ENCODE results near the gene VIL1.

Gene VIL1

DNA sequence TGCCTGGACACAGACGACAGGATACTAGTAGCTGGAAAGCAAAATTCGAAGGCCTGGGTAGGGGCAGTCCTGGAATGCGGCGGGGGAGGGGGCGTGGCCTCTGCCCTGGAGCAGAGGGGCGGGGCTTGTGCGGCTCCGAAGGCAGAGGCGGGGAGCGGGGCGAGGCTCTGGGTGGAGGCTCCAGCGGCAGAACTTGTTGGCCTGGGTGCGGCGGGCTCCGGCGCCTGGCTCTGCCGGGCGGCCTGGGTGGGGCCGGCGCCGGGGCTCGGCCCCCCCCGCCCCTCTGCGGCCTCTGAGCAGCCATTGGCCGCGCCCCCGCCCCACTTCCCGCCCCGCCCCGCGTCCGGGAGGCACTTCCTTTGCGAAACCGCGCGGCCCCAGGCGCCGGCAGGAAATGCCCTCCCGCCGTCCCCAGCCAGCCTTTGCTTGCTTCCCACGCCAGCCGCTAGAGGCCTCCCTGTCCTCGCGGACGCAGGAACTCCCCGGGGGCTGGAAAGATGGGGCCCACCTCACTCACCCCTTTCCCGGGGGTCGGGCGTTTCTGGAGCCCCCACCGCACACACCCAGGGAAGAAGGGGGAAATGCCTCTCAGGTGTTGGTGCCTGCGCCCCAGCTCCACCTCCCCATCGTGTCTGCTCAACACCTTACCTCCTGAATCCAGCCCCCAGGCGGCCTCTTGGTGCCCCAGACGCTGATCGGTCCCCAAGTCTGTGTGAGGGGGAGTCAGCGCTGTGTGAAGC lies 12.5 kb upstream of the VIL1 start:
- peak; percentile 93 for DNase-seq (ENCODE audit: low spot score)

DNA sequence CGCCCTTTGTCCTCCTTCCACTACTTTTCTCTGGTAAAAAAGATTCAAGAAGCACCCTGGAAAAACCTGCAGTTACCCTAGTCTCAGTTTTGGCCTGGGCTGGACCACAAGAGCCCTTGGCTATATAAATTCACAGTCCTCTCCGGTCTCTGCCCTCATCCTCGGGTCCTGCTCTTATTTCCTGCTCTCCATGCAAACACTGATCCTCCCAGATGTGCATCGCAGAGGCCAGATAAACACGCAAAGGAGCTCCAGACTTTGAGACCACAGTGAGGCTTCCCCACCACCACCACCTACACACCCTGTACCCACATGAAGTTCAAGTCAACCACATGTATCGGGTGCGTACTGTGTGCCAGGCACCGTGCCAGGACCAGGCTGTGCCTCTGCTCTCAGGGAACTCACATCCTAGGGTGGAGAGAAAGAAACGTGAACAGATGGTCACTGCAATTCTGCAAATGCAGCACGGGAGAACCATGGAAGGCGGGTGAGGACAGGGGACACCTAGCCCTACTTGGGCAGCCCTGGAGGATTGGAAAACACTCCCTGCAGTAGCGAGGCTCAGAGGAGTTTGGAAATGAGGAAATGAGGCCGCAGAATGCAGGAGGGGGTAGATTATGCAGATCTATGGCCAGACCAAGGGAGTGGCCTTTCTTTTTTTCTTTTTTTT lies 11.8 kb upstream of the VIL1 start:
- peak; percentile 52 for DNase-seq (ENCODE audit: low spot score)

DNA sequence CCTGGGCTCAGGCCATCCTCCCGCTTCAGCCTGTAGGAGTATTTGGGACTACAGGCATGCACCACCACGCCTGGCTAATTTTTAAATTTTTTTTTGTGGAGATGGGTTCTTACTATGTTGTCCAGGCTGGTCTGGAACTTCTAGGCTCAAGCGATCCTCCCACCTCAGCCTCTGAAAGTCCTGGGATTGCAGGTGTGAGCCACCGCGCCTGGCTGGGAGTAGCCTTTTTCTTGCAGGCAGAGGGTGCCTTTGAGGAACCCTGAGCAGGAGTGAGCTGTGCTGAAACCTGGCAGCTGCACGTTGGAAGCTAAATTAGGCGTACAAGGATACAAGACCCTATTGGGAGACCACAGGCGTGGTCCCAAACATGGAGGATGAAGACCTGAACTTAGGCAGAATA lies 11.2 kb upstream of the VIL1 start:
- no peak for DNase-seq (ENCODE audit: low spot score)

DNA sequence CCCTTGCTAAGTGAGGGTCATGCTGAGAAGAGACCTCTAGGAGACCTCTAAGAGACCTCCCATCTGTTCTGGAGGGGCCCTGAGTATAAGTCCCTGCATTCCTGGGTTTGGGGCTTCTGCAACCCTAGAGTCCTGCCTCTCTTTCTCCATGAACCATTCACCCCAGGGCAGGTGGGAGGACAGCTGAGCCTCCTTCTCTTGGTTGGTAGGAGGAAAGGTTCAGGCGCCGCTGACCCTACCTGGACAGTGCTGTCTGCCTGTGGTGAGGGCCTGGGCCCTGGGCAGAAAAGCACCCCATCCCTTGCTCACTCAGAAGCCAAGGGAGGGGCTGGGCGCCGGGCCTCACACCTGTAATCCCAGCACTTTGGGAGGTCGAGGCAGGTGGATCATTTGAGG lies 604 bp upstream of the VIL1 start:
- DNase-seq (ENCODE audit: low spot score) = no peak

DNA sequence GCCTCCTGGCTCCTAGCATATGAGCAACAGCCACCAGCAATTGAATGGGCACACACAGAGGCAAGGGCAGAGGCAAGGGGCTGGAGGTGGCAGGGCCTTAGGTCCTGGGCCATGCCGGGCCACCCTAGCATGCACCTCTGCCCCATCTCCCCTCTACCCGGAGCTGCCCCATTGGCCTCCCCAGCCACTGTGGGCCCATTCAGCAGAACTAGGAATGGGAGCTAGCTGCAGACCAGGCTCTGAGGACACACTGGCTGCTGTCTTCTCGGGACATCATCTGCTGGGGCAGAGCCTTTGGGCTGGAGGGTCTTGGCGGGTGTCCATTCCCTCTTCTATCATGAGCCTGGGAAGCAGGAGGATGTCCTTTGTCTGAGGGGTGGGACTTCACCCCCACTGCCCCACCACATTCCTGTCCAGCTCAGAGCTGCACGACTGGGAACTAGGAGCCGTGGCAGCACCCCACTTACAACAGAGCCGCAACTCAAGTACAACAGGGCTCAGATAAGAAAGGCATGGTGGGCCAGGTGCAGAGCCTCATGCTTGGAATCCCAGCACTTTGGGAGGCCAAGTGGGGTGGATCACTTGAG lies 800 bp downstream of the VIL1 start:
- no peak for DNase-seq (ENCODE audit: low spot score)

DNA sequence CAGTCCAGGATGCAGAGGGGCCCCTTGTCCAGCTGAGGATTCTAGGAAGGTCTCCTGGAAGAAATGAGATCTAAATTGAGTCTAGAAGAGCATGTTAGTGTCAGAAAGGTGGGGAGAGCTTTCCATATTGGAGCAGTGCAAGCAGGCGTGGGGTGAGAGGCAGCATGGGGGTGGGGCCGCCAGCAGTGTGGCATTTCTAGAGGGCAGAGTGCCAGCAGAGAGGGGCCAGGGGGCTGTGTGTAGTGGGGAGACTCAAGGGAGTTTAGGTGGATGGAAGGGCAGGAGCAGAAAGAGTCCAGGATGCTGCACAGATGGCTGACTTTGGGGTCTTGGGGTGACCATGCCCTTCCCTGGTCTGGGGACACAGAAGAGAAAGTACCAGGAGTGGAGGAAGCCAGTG lies 2.1 kb downstream of the VIL1 start:
- DNase-seq (ENCODE audit: low spot score) = no peak

DNA sequence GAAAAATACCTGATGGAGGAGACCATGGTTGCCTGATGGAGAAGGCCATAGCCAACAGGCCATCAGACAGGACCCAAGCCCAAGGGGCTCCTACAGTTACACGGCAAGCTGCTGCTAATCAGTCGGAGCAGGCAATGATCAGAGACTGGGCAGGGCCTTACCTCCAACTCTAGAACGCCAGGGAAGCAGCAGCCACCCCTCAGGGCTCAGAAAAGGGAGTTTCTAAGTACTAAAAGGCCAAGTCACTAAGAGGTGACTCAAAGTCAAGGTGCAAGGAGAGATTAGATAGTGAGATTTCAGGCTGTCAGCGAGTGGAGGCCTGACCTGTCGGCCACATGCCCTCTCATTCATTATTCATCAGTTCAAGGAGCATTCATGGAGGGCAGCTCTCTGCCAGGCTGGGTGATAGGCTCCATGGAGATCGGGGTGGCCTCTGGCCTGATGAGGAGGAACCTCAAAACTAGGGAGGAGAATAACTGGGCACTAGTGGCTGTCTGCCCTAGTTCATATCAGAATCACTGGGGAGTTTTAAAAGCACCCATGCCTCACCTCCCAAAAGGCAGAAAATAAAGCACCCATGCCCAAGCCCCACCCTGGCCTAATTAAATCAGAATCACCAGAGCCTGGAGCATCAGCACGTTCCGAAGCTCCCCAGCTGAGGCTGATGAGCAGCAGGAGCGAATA lies 3.6 kb downstream of the VIL1 start:
- DNase-seq (ENCODE audit: low spot score) = no peak

DNA sequence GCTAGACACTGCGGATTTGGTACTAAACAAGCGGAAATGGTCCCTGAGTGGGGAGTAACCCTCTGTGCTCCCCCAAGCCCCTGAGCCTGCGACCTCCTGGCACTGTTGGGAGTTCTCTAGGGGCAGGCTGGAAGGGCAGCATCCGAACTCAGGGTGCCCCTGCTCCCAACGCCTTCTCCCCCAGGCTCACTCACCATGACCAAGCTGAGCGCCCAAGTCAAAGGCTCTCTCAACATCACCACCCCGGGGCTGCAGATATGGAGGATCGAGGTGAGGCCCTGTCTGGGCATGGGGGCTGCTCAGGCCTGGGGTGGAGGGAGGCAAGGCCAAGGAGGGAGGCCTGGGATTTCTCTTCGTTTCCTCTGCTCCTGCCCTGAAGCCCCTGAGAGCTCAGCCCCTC lies 4.7 kb downstream of the VIL1 start:
- DNase-seq (ENCODE audit: low spot score) = no peak

DNA sequence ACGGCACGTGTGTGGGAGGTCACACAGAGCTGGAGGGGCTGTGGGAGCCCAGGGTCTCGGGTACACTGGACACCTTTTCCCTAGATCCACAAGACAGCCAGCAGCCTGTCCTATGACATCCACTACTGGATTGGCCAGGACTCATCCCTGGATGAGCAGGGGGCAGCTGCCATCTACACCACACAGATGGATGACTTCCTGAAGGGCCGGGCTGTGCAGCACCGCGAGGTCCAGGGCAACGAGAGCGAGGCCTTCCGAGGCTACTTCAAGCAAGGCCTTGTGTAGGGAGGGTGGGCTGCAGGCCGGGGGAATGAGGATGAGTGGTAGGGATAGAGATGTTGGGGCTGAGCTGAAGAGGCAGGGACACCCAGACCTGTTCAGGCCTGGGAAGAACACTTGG lies 6.6 kb downstream of the VIL1 start:
- no peak for DNase-seq (ENCODE audit: low spot score)

DNA sequence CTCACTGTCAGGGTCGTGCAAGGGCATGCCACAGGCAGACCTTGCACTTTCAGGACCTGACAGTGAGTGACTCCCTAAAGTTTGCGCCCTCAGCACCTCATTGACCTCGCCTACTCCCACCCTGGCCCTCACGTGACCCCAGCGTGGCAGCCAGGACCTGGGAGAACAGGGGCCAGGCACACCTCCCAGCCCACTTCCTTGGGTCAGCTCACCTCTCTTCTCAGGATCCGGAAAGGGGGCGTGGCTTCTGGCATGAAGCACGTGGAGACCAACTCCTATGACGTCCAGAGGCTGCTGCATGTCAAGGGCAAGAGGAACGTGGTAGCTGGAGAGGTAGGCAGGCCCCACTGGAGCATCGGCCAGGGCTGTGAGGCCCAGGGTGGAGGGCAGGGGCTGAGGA lies 8.8 kb downstream of the VIL1 start:
- no peak for DNase-seq (ENCODE audit: low spot score)

DNA sequence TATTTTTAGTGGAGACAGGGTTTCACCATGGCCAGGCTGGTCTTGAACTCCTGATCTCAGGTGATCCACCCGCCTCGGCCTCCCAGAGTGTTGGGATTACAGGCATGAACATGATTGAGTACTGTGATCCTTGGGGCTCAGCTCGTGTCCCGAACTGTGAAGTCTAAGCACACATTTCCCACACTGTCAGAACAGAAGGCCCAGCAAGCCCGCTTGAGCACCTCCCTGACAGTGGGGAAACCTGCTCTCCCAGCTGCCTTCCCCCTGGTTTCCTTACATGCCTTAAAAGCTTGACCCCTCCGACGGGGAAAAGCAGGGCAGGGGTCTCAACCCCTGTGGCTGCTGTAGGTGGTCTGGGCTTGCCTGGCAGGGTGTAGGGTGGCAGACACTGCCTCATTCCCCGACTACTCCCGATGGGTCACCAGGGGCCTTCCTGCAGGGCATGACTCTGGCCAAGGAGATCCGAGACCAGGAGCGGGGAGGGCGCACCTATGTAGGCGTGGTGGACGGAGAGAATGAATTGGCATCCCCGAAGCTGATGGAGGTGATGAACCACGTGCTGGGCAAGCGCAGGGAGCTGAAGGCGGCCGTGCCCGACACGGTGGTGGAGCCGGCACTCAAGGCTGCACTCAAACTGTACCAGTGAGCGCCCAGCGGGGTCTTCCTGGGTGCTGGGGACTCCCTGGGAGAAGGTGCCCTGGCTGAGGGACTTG lies 10.1 kb downstream of the VIL1 start:
- DNase-seq (ENCODE audit: low spot score) = no peak

DNA sequence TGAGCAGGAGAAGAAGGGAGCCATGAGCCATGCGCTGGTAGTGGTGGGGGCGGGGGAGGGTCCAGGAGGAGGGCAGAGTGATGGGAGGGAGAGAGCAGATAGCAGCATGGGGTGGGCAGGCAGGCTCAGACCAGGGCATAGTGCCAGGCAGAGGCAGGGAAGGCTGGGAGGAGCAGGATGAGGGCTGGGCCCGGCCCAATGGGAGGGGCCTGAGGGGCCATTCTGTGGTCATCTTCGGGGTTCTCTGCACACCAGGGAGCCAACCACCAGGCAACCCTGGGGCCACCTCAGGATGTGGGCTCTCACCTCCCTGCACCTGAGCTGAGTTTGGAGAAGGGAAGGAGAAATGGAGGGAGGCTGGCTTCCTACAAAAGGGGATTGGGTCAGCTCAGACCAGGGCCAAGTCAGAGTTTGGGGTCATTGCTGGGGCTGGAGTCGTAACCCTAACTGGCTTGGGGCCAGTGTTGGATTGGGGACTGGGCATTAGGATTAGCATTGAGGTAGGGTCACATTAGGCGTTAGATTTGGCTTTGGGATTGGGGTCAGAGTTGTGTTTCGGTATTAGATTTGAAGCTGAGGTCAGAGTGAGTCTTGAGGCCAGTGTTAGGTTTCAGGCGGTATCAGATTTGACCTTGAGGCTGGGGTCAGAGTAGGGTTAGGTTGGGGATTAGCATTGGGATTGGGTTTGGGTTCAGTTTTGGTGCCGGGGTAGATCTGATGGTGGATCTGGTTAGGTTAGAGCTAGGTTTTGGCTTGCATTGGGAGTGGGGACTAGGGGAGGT lies 11.2 kb downstream of the VIL1 start:
- no peak for DNase-seq (ENCODE audit: low spot score)

DNA sequence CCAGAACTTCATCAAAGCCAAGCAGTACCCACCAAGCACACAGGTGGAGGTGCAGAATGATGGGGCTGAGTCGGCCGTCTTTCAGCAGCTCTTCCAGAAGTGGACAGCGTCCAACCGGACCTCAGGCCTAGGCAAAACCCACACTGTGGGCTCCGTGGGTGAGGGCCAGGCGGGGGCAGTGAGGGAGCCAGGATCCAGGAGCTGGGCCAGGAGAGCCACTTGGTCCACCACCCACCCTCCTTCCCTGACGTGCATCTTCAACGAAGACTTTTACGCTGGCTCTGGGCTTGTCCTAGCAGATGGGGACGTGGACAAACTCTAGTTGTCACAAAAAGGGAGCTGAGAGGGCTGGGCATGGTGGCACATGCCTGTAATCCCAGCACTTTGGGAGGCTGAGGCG lies 11.8 kb downstream of the VIL1 start:
- DNase-seq (ENCODE audit: low spot score) = no peak

DNA sequence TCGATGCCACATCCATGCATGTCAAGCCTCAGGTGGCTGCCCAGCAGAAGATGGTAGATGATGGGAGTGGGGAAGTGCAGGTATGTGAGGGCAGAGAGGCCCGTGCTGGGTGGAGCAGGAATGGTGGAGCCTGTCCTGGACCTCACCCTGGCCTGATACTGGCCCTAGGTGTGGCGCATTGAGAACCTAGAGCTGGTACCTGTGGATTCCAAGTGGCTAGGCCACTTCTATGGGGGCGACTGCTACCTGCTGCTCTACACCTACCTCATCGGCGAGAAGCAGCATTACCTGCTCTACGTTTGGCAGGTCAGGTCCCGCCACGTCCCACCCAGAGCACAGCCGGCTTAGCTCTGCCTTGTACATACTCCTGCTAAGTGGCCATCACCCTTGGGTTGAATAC lies 13.0 kb downstream of the VIL1 start:
- DNase-seq (ENCODE audit: low spot score) = no peak

DNA sequence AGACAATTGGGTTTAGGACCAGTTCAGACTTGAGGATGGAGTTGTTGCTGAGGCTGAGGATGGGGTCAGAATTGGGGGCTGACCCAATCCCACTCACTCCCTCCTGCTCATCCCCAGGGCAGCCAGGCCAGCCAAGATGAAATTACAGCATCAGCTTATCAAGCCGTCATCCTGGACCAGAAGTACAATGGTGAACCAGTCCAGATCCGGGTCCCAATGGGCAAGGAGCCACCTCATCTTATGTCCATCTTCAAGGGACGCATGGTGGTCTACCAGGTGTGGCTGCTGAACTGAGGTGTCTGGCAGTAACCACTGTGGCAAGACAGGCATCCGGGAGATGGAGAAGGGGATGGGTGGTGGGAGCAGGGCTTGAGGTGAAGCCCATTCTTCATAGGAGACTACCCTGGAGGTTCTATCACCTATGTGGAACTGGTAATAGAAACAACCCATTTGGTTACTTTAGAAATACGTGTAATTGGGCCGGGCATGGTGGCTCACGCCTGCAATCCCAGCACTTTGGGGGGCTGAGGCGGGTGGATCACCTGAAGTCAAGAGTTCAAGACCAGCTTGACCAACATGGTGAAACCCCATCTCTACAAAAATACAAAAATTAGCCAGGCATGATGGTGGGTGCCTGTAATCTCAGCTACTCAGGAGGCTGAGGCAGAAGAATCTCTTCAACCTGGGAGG lies 13.9 kb downstream of the VIL1 start:
- no peak for DNase-seq (ENCODE audit: low spot score)

DNA sequence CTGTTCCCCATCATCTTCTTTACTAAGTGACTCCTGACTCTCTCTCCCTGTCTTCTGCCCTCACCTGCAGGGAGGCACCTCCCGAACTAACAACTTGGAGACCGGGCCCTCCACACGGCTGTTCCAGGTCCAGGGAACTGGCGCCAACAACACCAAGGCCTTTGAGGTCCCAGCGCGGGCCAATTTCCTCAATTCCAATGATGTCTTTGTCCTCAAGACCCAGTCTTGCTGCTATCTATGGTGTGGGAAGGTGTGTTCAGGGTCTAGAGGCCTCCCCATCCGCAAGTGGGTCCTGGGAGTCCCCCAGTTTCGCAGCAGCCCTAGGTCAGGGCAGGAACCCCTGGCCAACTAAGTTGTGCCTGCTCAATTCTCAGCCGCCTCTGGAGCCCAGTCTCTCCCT lies 15.5 kb downstream of the VIL1 start:
- DNase-seq (ENCODE audit: low spot score) = no peak

DNA sequence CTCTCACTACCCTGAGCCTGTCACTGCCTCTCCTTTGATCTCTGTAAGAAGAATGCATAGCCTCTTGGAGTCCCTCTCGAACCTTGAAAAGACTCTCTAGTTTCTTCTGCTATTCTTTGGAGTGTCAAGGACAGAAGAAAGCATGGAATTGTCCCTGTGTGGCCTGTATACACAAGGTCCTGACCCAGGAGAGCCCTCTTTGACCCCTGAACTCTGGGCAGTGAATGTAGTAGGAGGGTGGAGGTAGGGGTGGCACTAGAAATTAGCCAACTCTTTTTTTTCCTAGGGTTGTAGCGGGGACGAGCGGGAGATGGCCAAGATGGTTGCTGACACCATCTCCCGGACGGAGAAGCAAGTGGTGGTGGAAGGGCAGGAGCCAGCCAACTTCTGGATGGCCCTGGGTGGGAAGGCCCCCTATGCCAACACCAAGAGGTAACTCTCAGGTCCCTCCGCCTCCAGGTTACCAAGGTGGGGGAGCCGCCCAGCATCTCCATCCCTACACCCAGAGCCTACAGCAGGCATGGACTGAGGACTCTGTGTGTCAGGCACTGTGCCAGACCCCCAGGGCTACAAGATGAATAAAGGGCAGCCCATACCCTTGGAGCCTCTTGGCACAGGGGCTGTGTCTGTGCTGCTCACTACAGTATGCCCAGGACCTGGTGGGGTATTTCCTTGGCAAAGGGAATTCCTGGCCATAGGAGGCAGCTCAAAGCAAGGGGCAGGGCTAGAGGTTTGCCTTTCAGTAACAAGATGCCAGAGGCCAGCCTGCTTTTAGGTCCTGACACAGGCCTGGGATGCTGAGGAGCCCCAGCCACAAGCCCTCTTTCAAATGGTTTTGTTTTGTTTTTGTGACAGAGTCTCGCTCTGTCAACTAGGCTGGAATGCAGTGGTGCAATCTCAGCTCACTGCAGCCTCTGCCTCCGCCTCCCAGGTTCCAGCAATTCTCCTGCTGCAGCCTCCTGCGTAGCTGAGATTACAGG lies 16.4 kb downstream of the VIL1 start:
- no peak for DNase-seq (ENCODE audit: low spot score)

DNA sequence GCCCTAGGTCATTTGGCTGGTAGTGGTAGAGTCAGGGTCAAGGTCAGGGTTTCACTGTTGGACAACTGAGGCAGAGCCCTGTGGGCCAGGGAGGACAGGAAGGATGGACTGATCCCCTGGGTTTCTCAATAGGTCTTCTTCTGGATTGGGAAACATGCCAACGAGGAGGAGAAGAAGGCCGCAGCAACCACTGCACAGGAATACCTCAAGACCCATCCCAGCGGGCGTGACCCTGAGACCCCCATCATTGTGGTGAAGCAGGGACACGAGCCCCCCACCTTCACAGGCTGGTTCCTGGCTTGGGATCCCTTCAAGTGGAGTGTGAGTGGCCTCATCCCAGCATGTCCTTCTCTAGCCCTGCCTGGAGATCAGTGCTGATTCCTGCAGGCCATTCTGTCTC lies 18.1 kb downstream of the VIL1 start:
- DNase-seq (ENCODE audit: low spot score) = no peak

DNA sequence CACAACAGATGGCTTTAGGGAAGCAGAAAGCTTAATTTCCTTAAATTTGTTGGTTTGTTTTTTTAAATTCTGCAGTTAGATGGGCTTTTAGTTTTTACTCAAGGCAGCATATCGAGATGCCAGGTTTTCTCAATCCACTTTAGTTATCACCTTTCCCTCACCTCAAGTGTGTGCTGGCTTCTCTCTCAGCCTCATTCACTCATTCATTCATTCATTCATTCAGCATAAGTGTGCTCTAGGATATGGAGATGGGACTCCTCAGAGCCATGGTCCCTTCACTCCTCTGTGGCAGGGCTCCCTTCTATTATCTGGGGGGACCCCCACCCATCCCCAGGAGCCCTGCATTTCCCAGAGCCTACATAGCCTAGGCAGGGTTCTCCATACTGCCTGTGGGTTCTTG lies 19.0 kb downstream of the VIL1 start:
- DNase-seq (ENCODE audit: low spot score) = no peak

DNA sequence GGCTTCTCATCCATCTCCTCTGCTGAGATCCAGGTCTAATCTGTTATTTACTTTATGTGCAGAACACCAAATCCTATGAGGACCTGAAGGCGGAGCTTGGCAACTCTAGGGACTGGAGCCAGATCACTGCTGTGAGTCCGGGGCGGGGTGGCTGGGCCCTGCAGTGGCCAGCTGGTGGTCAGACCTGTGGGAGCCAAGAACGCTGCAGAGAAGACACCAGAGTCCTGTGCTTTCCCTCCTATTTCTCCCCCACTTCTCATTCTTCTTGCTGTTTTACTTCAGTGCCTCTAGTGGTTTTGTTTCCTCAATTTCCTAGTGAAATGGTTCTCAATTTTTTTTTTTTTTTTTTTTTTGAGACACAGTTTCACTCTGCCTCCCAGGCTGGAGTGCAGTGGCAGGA lies 19.7 kb downstream of the VIL1 start:
- no peak for DNase-seq (ENCODE audit: low spot score)

Data from pons (tissue), 1 donor.